K562 (cell line): Measurements from ENCODE around the gene SAP30BP. TPM values are rescaled to one million over a fixed set of nuclear protein-coding genes. Genes with fewer than 3 reads are reported as not detected.

Source experiments
- ATF7 ChIP-seq: fragments of 450-650 bp; IDR thresholded peaks from 2 replicates; pipeline ENCODE4 v1.7.1; 2014; ENCODE audit warnings: mild to moderate bottlenecking, moderate library complexity
- CEBPG ChIP-seq, 3 experiments: fragments of 200-800 bp in 1 of 3; sonication (Bioruptor generic) in 1 of 3; sonication (generic) in 1 of 3; formaldehyde crosslinking in 1 of 3; IDR thresholded peaks in 2 of 3; conservative IDR thresholded peaks in 1 of 3; 2 replicates each; pipeline versions ENCODE4 v1.6.1 to v1.8.0; 2016 to 2022; ENCODE audit warnings: missing compliant biosample characterization in 2 of 3, missing genetic modification characterization in 2 of 3, mild to moderate bottlenecking in 1 of 3, missing genetic modification reagents in 1 of 3
- E4F1 ChIP-seq: fragments of 250-450 bp; sonication (Bioruptor Pico); IDR thresholded peaks from 2 replicates; pipeline ENCODE4 v1.5.0; 2021; ENCODE audit warnings: mild to moderate bottlenecking, borderline replicate concordance
- FIP1L1 ChIP-seq: fragments of 200-400 bp; formaldehyde crosslinking; IDR thresholded peaks from 2 replicates; pipeline ENCODE4 v1.6.1; 2018; ENCODE audit warnings: mild to moderate bottlenecking, low read depth, low read length; ENCODE audit not compliant: poor library complexity, severe bottlenecking
- NELFE ChIP-seq: IDR thresholded peaks from 2 replicates; pipeline ENCODE4 v1.6.1; 2011; ENCODE audit warnings: mild to moderate bottlenecking; ENCODE audit not compliant: insufficient read depth, insufficient read length
- PCBP1 ChIP-seq: fragments of 200-400 bp; formaldehyde crosslinking; IDR thresholded peaks from 2 replicates; pipeline ENCODE4 v1.6.1; 2018; ENCODE audit warnings: mild to moderate bottlenecking, low read depth, low read length; ENCODE audit not compliant: poor library complexity, severe bottlenecking
- SIX5 ChIP-seq, 2 experiments: IDR thresholded peaks; 2 replicates each; pipeline ENCODE4 v1.6.1; 2011; ENCODE audit warnings: low read length in 2 of 2, borderline replicate concordance in 1 of 2, low read depth in 1 of 2, mild to moderate bottlenecking in 1 of 2, moderate library complexity in 1 of 2; ENCODE audit not compliant: insufficient read depth in 1 of 2
- TRIM28 ChIP-seq: fragments of 450-650 bp; IDR thresholded peaks from 2 replicates; pipeline ENCODE4 v1.6.1; 2017
- U2AF2 ChIP-seq: fragments of 200-400 bp; formaldehyde crosslinking; optimal IDR thresholded peaks from 2 replicates; pipeline ENCODE3; 2017; ENCODE audit warnings: low read depth, mild to moderate bottlenecking, low read length
- ZBTB7A ChIP-seq: IDR thresholded peaks from 2 replicates; pipeline ENCODE4 v1.6.1; 2011; ENCODE audit warnings: low read depth, mild to moderate bottlenecking, low read length, moderate library complexity, borderline replicate concordance; ENCODE audit not compliant: control insufficient read depth
- ZFX ChIP-seq: sonication (generic); formaldehyde crosslinking; IDR thresholded peaks from 2 replicates; pipeline ENCODE4 v1.8.0; 2022; ENCODE audit warnings: mild to moderate bottlenecking, missing genetic modification reagents, moderate library complexity
- ZNF277 ChIP-seq: fragments of 250-450 bp; sonication (Bioruptor Pico); IDR thresholded peaks from 2 replicates; pipeline ENCODE4 v1.8.0; 2022; ENCODE audit warnings: inconsistent platforms, mild to moderate bottlenecking, moderate library complexity, borderline replicate concordance
- polyA plus RNA-seq, 8 experiments: library from polyadenylated mRNA; depleted of rRNA in 4 of 8; stranded (reverse) in 5 of 8; unstranded in 3 of 8; fragments of >200 nt; fragmentation: Nextera tagmentation in 2 of 8; fragmentation: Illumina TruSeq in 1 of 8; extraction: Ambion mirVana in 2 of 8; extraction: Trizol in 1 of 8; gene quantifications; 2 replicates each; pipeline versions ENCODE4 v1.2.1 to v1.2.3, GENCODE V29; 2011 to 2014; ENCODE audit warnings: inconsistent platforms in 1 of 8, missing spikeins in 1 of 8
- total RNA-seq, 7 experiments: library from RNA; depleted of rRNA in 6 of 7; stranded (reverse); fragments of >200 nt in 6 of 7; fragmentation: Illumina TruSeq in 2 of 7; extraction: Trizol in 2 of 7; gene quantifications; 2 replicates each; pipeline versions ENCODE4 v1.2.1 to v1.2.3, GENCODE V29; 2011 to 2021; ENCODE audit warnings: low replicate concordance in 1 of 7
- TF ChIP-seq, protein P1 (sequence below), 2 experiments: fragments of 200-800 bp in 1 of 2; sonication (Bioruptor generic) in 1 of 2; sonication (generic) in 1 of 2; formaldehyde crosslinking in 1 of 2; IDR thresholded peaks in 1 of 2; conservative IDR thresholded peaks in 1 of 2; 2 replicates each; pipeline versions ENCODE4 v1.5.0 to v1.6.1; 2016 to 2020; ENCODE audit warnings: missing compliant biosample characterization in 1 of 2, missing genetic modification characterization in 1 of 2, missing genetic modification reagents in 1 of 2
- TF ChIP-seq, protein P2 (sequence below), 2 experiments: IDR thresholded peaks; 2 replicates each; pipeline ENCODE4 v1.6.1; 2011; ENCODE audit warnings: borderline replicate concordance in 1 of 2, control low read depth in 1 of 2, low read depth in 1 of 2, low read length in 1 of 2, mild to moderate bottlenecking in 1 of 2, mixed read lengths in 1 of 2, moderate library complexity in 1 of 2; ENCODE audit not compliant: insufficient read depth in 1 of 2, insufficient read length in 1 of 2, poor library complexity in 1 of 2, severe bottlenecking in 1 of 2; ENCODE audit errors: extremely low read depth in 1 of 2
- TF ChIP-seq, protein P3 (sequence below): fragments of 450-650 bp; IDR thresholded peaks from 2 replicates; pipeline ENCODE4 v1.6.1; 2016

Gene SAP30BP
- total and polyA plus RNA-seq, 9 of the 15 experiments (the other 6 are each of a cell fraction or from before 2014, with no cell fraction given), result 45.3 to 154 (median 71.7) TPM

DNA sequence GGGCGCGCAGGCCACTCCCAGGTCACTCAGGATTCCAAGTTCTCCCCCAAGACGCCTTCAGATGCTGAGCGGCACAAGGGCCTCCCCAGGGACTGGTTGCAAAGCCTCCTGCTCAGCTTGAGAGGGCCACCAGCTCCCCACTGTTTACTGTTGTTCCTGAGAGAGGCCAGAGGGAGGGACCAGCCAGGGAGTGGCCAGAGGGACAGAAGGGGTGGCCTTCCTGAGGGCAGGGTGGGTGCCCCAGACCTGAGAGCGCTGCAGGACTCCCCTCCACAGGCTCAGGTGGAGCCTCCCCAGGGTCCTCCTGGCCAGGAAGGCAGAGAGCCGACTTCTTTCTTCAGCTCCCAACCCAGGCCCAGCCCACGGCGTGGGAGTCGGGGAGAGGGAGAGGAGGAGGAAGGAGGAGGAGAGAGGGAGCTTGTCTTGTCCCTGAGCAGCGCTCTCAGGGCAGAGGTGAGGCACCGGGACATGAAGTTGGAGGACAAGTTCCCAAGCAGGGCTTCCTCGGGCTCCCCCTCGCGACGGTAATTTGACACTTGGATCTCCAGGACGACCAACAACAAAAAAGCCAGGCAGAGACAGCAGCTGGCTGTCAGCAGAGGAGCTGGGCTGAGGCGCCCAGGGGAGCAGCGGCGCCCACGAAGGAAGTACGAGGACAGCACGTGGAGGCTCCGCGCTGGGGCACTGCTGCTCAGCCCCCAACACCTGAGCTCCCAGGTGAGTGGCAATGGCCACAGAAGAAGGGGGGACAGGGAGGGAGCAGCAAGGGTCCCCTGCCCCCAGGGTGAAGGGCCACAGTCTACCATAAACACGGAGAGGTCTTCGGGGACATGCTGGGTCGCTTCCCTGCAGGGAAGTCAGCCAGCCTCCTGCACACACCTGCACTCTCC is 33.4 kb upstream of the SAP30BP start (continued):
- TF ChIP-seq, protein P1, sequence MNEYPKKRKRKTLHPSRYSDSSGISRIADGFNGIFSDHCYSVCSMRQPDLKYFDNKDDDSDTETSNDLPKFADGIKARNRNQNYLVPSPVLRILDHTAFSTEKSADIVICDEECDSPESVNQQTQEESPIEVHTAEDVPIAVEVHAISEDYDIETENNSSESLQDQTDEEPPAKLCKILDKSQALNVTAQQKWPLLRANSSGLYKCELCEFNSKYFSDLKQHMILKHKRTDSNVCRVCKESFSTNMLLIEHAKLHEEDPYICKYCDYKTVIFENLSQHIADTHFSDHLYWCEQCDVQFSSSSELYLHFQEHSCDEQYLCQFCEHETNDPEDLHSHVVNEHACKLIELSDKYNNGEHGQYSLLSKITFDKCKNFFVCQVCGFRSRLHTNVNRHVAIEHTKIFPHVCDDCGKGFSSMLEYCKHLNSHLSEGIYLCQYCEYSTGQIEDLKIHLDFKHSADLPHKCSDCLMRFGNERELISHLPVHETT (CRISPR knock-in tag; conservative IDR thresholded peaks at IDR 0.05 in 1 of 2, IDR thresholded peaks at IDR 0.05 in 1 of 2), result no peak
- TF ChIP-seq ZNF277 (CRISPR knock-in tag) (no peak), FIP1L1 (peak; percentile 36), U2AF2 (no peak), E4F1 (CRISPR knock-in tag) (no peak), NELFE (no peak), SIX5 (IDR thresholded peaks at IDR 0.05; ENCODE audit: borderline replicate concordance in 1 of 2, insufficient read depth in 1 of 2, low read depth in 1 of 2, low read length in 2 of 2) (peak; percentile 58 to 64; a peak in 3 of 4 replicates), TRIM28 (no peak), PCBP1 (no peak), ZBTB7A (no peak), ZFX (CRISPR knock-in tag) (no peak), CEBPG (CRISPR knock-in tag; IDR thresholded peaks at IDR 0.05) (no peak; the same call in 1 of the 2 replicates), CEBPG (tag; conservative IDR thresholded peaks at IDR 0.05 in 1 of 2, IDR thresholded peaks at IDR 0.05 in 1 of 2) (no peak), ATF7 (peak; percentile 49)
- TF ChIP-seq, protein P2, sequence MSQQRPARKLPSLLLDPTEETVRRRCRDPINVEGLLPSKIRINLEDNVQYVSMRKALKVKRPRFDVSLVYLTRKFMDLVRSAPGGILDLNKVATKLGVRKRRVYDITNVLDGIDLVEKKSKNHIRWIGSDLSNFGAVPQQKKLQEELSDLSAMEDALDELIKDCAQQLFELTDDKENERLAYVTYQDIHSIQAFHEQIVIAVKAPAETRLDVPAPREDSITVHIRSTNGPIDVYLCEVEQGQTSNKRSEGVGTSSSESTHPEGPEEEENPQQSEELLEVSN (IDR thresholded peaks at IDR 0.05; ENCODE audit: borderline replicate concordance in 1 of 2, extremely low read depth in 1 of 2, insufficient read depth in 1 of 2, insufficient read length in 1 of 2, low read depth in 1 of 2, low read length in 1 of 2, poor library complexity in 1 of 2, severe bottlenecking in 1 of 2), result peak; percentile 82 to 88
- TF ChIP-seq, protein P3, sequence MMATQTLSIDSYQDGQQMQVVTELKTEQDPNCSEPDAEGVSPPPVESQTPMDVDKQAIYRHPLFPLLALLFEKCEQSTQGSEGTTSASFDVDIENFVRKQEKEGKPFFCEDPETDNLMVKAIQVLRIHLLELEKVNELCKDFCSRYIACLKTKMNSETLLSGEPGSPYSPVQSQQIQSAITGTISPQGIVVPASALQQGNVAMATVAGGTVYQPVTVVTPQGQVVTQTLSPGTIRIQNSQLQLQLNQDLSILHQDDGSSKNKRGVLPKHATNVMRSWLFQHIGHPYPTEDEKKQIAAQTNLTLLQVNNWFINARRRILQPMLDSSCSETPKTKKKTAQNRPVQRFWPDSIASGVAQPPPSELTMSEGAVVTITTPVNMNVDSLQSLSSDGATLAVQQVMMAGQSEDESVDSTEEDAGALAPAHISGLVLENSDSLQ, result peak; percentile 81
